ENCODE data around the gene GOLGA8K.
"Not testable (repeated sequence)": the region's sequence is repeated elsewhere in the genome, so short reads cannot be mapped to it uniquely, and the experiment has no call there.

The GOLGA8K gene

GRCh38 chr15:32352748-32353147, 50.3 kb downstream of the GOLGA8K start:
- DNase-seq: not testable (repeated sequence)

GRCh38 chr15:32350563-32351220, 52.4 kb downstream of the GOLGA8K start:
- not testable (repeated sequence) for DNase-seq

- DNase-seq: not testable (repeated sequence)
Observed at GRCh38 chr15:32347037-32347436, 56.1 kb downstream of the GOLGA8K start.

GRCh38 chr15:32345978-32346547, 57.0 kb downstream of the GOLGA8K start:
- not testable (repeated sequence) for DNase-seq

GRCh38 chr15:32343921-32344320, 59.2 kb downstream of the GOLGA8K start:
- not testable (repeated sequence) for DNase-seq
